OCI-LY3 (cell line): ENCODE data around the gene SLC9A8.

Source experiments
- H2AFZ ChIP-seq: fragments of 200-600, 300-600 bp; shearing (Covaris generic); 2 replicates; pipeline ENCODE4 v1.6.0; 2014; ENCODE audit warnings: antibody characterized with exemption, low read depth, low read length
- H3K27ac ChIP-seq: fragments of 200-600, 300-600 bp; sonication (generic); 2 replicates; pipeline ENCODE4 v1.5.1; 2014; ENCODE audit warnings: mild to moderate bottlenecking, low read length, moderate library complexity, mixed read lengths
- H3K27me3 ChIP-seq: fragments of 200-600, 300-600 bp; sonication (generic); 2 replicates; pipeline ENCODE4 v1.6.1; 2014; ENCODE audit warnings: low read depth, low read length, mixed read lengths
- H3K36me3 ChIP-seq: fragments of 200-600, 300-600 bp; sonication (generic); replicated peaks from 2 replicates; pipeline ENCODE3; 2014; ENCODE audit warnings: low read depth, low read length, mixed read lengths
- H3K4me1 ChIP-seq: fragments of 300-600, 200-600 bp; sonication (generic); 2 replicates; pipeline ENCODE4 v1.6.1; 2014; ENCODE audit warnings: low read length, mixed read lengths
- H3K4me2 ChIP-seq: fragments of 200-600, 300-600 bp; sonication (generic); 2 replicates; pipeline ENCODE4 v1.6.1; 2014; ENCODE audit warnings: low read length, mixed read lengths
- H3K4me3 ChIP-seq: fragments of 300-600, 200-600 bp; sonication (generic); 2 replicates; pipeline ENCODE4 v1.5.1; 2014; ENCODE audit warnings: antibody characterized with exemption, mild to moderate bottlenecking, low read length, moderate library complexity
- H3K79me2 ChIP-seq: fragments of 300-600, 200-600 bp; shearing (Covaris generic); 2 replicates; pipeline ENCODE4 v1.6.1; 2014; ENCODE audit warnings: mild to moderate bottlenecking, low read length, mixed read lengths
- H3K9ac ChIP-seq: fragments of 300-600, 200-600 bp; shearing (Covaris generic); 2 replicates; pipeline ENCODE4 v1.6.0; 2014; ENCODE audit warnings: mild to moderate bottlenecking, low read length, moderate library complexity
- H3K9me3 ChIP-seq: fragments of 200-600, 300-600 bp; shearing (Covaris generic); 2 replicates; pipeline ENCODE4 v1.6.1; 2014; ENCODE audit warnings: low read length, mixed read lengths; ENCODE audit not compliant: insufficient read depth
- H4K20me1 ChIP-seq: fragments of 200-600, 300-600 bp; sonication (generic); 2 replicates; pipeline ENCODE4 v1.6.1; 2016; ENCODE audit warnings: low read length, mixed read lengths; ENCODE audit not compliant: insufficient read depth
- CTCF ChIP-seq: fragments of 200-600, 300-600 bp; sonication (generic); IDR thresholded peaks from 2 replicates; pipeline ENCODE4 v1.5.1; 2014; ENCODE audit warnings: antibody characterized with exemption, low read length, low read depth
- EZH2phosphoT487 ChIP-seq: fragments of 200-600 bp; shearing (Covaris generic); IDR thresholded peaks from 2 replicates; pipeline ENCODE4 v1.6.1; 2018; ENCODE audit warnings: antibody characterized with exemption, mixed run types, low read depth

Gene SLC9A8

GRCh38 chr20:49808753-49809152, 3.9 kb upstream of the SLC9A8 start:
- no peaks in the 10 kb centered on the region for H3K27me3 ChIP-seq
- H3K36me3 ChIP-seq: no peaks in the 10 kb centered on the region
- H2AFZ ChIP-seq: no peak overlapping the region
- H3K4me2 ChIP-seq: 0 out of 2 replicates have a peak overlapping the region, but pooled peaks have one; percentile 0
- no peak overlapping the region for H3K4me3 ChIP-seq
- no peak overlapping the region; the same call in 1 of the 2 replicates for H3K9ac ChIP-seq
- TF ChIP-seq EZH2phosphoT487 (no peak), CTCF (no peak)
- H3K4me1 ChIP-seq: peaks cover 65% of the 10 kb centered on the region
- no peaks in the 10 kb centered on the region for H3K9me3 ChIP-seq
- H3K79me2 ChIP-seq: peaks cover 7% of the 10 kb centered on the region
- H3K27ac ChIP-seq: peak overlapping the region; percentile 21; the same call in 1 of the 2 replicates
- no peaks in the 10 kb centered on the region for H4K20me1 ChIP-seq

- no peaks in the 10 kb centered on the region for H3K27me3 ChIP-seq
- H4K20me1 ChIP-seq: no peaks in the 10 kb centered on the region
- no peak overlapping the region for H2AFZ ChIP-seq
- peaks cover 67% of the 10 kb centered on the region for H3K4me1 ChIP-seq
- H3K36me3 ChIP-seq: peaks cover 4% of the 10 kb centered on the region
- H3K4me3 ChIP-seq: no peak overlapping the region
- H3K9me3 ChIP-seq: no peaks in the 10 kb centered on the region
- peaks cover 18% of the 10 kb centered on the region for H3K79me2 ChIP-seq
- H3K9ac ChIP-seq: no peak overlapping the region
- no peak overlapping the region for H3K4me2 ChIP-seq
- H3K27ac ChIP-seq: no peak overlapping the region; the same call in 1 of the 2 replicates
- no peak for TF ChIP-seq CTCF
- TF ChIP-seq EZH2phosphoT487: no peak
Observed at GRCh38 chr20:49809803-49810359, 2.7 kb upstream of the SLC9A8 start.

GRCh38 chr20:49810491-49811190, 2.0 kb upstream of the SLC9A8 start:
- H4K20me1 ChIP-seq: no peaks in the 10 kb centered on the region
- H3K9ac ChIP-seq: no peak overlapping the region
- no peaks in the 10 kb centered on the region for H3K27me3 ChIP-seq
- no peaks in the 10 kb centered on the region for H3K9me3 ChIP-seq
- peaks cover 9% of the 10 kb centered on the region for H3K36me3 ChIP-seq
- peaks cover 21% of the 10 kb centered on the region for H3K79me2 ChIP-seq
- no peak overlapping the region for H2AFZ ChIP-seq
- H3K4me3 ChIP-seq: no peak overlapping the region
- peaks cover 61% of the 10 kb centered on the region for H3K4me1 ChIP-seq
- peak overlapping the region; percentile 4; the same call in 1 of the 2 replicates for H3K27ac ChIP-seq
- TF ChIP-seq CTCF (no peak), EZH2phosphoT487 (no peak)
- H3K4me2 ChIP-seq: no peak overlapping the region

GRCh38 chr20:49811825-49812506, 662 bp upstream of the SLC9A8 start:
- Histone ChIP-seq H3K9me3 (no peaks in the 10 kb centered on the region), H3K79me2 (peaks cover 21% of the 10 kb centered on the region), H3K27me3 (no peaks in the 10 kb centered on the region), H2AFZ (0 out of 2 replicates have a peak overlapping the region, but pooled peaks have one; percentile 16), H3K4me3 (peak overlapping the region; percentile 78), H4K20me1 (no peaks in the 10 kb centered on the region), H3K27ac (peak overlapping the region; percentile 75), H3K4me1 (peaks cover 54% of the 10 kb centered on the region), H3K9ac (peak overlapping the region; percentile 90), H3K36me3 (peaks cover 17% of the 10 kb centered on the region), H3K4me2 (peak overlapping the region; percentile 89)
- TF ChIP-seq CTCF (no peak), EZH2phosphoT487 (no peak)
